HepG2 (cell line): ENCODE measurements around the gene AMIGO1. TPM values are rescaled to one million over a fixed set of nuclear protein-coding genes. Genes with fewer than 3 reads are reported as not detected.

ENCODE experiments used
- CAMTA2 ChIP-seq: sonication (generic); formaldehyde crosslinking; IDR thresholded peaks from 2 replicates; pipeline ENCODE4 v1.4.0; 2020; ENCODE audit warnings: mild to moderate bottlenecking, missing genetic modification reagents, borderline replicate concordance
- DNMT1 ChIP-seq: sonication (generic); formaldehyde crosslinking; IDR thresholded peaks from 2 replicates; pipeline ENCODE4 v1.5.1; 2020; ENCODE audit warnings: mild to moderate bottlenecking, missing genetic modification reagents
- GLI4 ChIP-seq: sonication (generic); formaldehyde crosslinking; IDR thresholded peaks from 2 replicates; pipeline ENCODE4 v1.5.1; 2020; ENCODE audit warnings: missing genetic modification reagents, mild to moderate bottlenecking, moderate library complexity, borderline replicate concordance
- HMGXB4 ChIP-seq, 2 experiments: sonication (generic) in 1 of 2; formaldehyde crosslinking in 1 of 2; IDR thresholded peaks; 2 replicates each; pipeline versions ENCODE4 v1.4.0 to v1.6.1; 2018 to 2020; ENCODE audit warnings: missing genetic modification reagents in 2 of 2, borderline replicate concordance in 1 of 2, low read depth in 1 of 2, mild to moderate bottlenecking in 1 of 2, missing biosample characterization in 1 of 2
- KLF11 ChIP-seq: IDR thresholded peaks from 2 replicates; pipeline ENCODE4 v1.6.1; 2016; ENCODE audit warnings: missing compliant biosample characterization
- MED13 ChIP-seq: sonication (generic); formaldehyde crosslinking; IDR thresholded peaks from 2 replicates; pipeline ENCODE4 v1.5.0; 2020; ENCODE audit warnings: missing genetic modification reagents
- NR2C2 ChIP-seq: sonication (generic); formaldehyde crosslinking; IDR thresholded peaks from 2 replicates; pipeline ENCODE4 v1.4.0; 2020; ENCODE audit warnings: missing genetic modification reagents, mild to moderate bottlenecking, moderate library complexity, borderline replicate concordance
- PHF20 ChIP-seq: sonication (generic); formaldehyde crosslinking; IDR thresholded peaks from 2 replicates; pipeline ENCODE4 v1.5.0; 2020; ENCODE audit warnings: mild to moderate bottlenecking, missing genetic modification reagents
- RAD21 ChIP-seq: fragments of 450-650 bp; formaldehyde crosslinking; IDR thresholded peaks from 2 replicates; pipeline ENCODE4 v1.5.0; 2020; ENCODE audit warnings: mild to moderate bottlenecking
- RARA ChIP-seq: IDR thresholded peaks from 2 replicates; pipeline ENCODE4 v1.6.1; 2016; ENCODE audit warnings: missing genetic modification reagents, missing compliant biosample characterization
- SETDB1 ChIP-seq: sonication (generic); formaldehyde crosslinking; IDR thresholded peaks from 2 replicates; pipeline ENCODE4 v1.5.1; 2020; ENCODE audit warnings: missing genetic modification reagents, mild to moderate bottlenecking, borderline replicate concordance
- STAG1 ChIP-seq: sonication (generic); formaldehyde crosslinking; IDR thresholded peaks from 2 replicates; pipeline ENCODE4 v1.4.0; 2020; ENCODE audit warnings: missing genetic modification reagents
- TGIF2 ChIP-seq: IDR thresholded peaks from 2 replicates; pipeline ENCODE4 v1.6.1; 2016; ENCODE audit warnings: control low read depth, missing compliant biosample characterization
- U2AF2 ChIP-seq: fragments of 200-400 bp; formaldehyde crosslinking; IDR thresholded peaks from 2 replicates; pipeline ENCODE4 v1.6.1; 2017; ENCODE audit warnings: low read depth, mild to moderate bottlenecking, low read length
- UBTF ChIP-seq: sonication (generic); formaldehyde crosslinking; IDR thresholded peaks from 2 replicates; pipeline ENCODE4 v1.4.0; 2020; ENCODE audit warnings: mild to moderate bottlenecking, missing genetic modification reagents
- ZFP82 ChIP-seq: sonication (generic); formaldehyde crosslinking; IDR thresholded peaks from 2 replicates; pipeline ENCODE4 v1.5.1; 2020; ENCODE audit warnings: mild to moderate bottlenecking, missing genetic modification reagents, borderline replicate concordance
- ZHX1 ChIP-seq: sonication (generic); formaldehyde crosslinking; IDR thresholded peaks from 2 replicates; pipeline ENCODE4 v1.8.1; 2022; ENCODE audit warnings: low read depth, mild to moderate bottlenecking, missing genetic modification reagents
- ZMYM2 ChIP-seq: sonication (generic); formaldehyde crosslinking; IDR thresholded peaks from 2 replicates; pipeline ENCODE4 v1.8.0; 2022; ENCODE audit warnings: mild to moderate bottlenecking, missing genetic modification reagents
- ZNF414 ChIP-seq: sonication (generic); formaldehyde crosslinking; IDR thresholded peaks from 2 replicates; pipeline ENCODE4 v1.5.0; 2020; ENCODE audit warnings: missing genetic modification reagents
- ZNF564 ChIP-seq: sonication (generic); formaldehyde crosslinking; IDR thresholded peaks from 2 replicates; pipeline ENCODE4 v1.8.1; 2023; ENCODE audit warnings: mild to moderate bottlenecking, missing genetic modification reagents
- ZNF572 ChIP-seq: sonication (generic); formaldehyde crosslinking; IDR thresholded peaks from 2 replicates; pipeline ENCODE4 v1.5.1; 2020; ENCODE audit warnings: mild to moderate bottlenecking, missing genetic modification reagents
- ZNF703 ChIP-seq: sonication (generic); formaldehyde crosslinking; IDR thresholded peaks from 2 replicates; pipeline ENCODE4 v1.5.1; 2020; ENCODE audit warnings: missing genetic modification reagents, mild to moderate bottlenecking, moderate library complexity, borderline replicate concordance
- polyA plus RNA-seq, 8 experiments: library from polyadenylated mRNA; depleted of rRNA in 3 of 8; stranded (reverse) in 7 of 8; unstranded in 1 of 8; fragments of >200 nt; fragmentation: Illumina TruSeq in 4 of 8; extraction: Trizol in 4 of 8; gene quantifications; 2 replicates each; pipeline versions ENCODE4 v1.2.1 to v1.2.3, GENCODE V29; 2011 to 2016; ENCODE audit warnings: low read depth in 4 of 8, missing spikeins in 1 of 8, mixed read lengths in 1 of 8; ENCODE audit not compliant: insufficient read depth in 1 of 8
- total RNA-seq, 5 experiments: library from RNA; depleted of rRNA; stranded (reverse); fragments of >200 nt; fragmentation: Illumina TruSeq; extraction: Trizol; gene quantifications; 2 replicates each; pipeline ENCODE4 v1.2.3, GENCODE V29; 2016; ENCODE audit warnings: low read depth in 1 of 5
- TF ChIP-seq, protein P1 (sequence below): sonication (generic); formaldehyde crosslinking; IDR thresholded peaks from 2 replicates; pipeline ENCODE4 v1.4.0; 2020; ENCODE audit warnings: mild to moderate bottlenecking, low read depth, missing genetic modification reagents

Gene AMIGO1
- total and polyA plus RNA-seq, 2 of the 13 experiments (the other 11 are each of a cell fraction or from before 2014, with no cell fraction given), result 0.40 to 1.3 TPM

GRCh38 chr1:109478806-109479205 is 30.7 kb downstream of the AMIGO1 start (continued):
- TF ChIP-seq HMGXB4 (CRISPR knock-in tag; IDR thresholded peaks at IDR 0.05; ENCODE audit: borderline replicate concordance in 1 of 2, low read depth in 1 of 2) (no peak), GLI4 (CRISPR knock-in tag) (no peak), DNMT1 (no peak), SETDB1 (CRISPR knock-in tag) (no peak), ZMYM2 (CRISPR knock-in tag) (no peak), CAMTA2 (CRISPR knock-in tag) (no peak), UBTF (CRISPR knock-in tag) (no peak), ZNF703 (CRISPR knock-in tag) (no peak), NR2C2 (CRISPR knock-in tag) (no peak), PHF20 (CRISPR knock-in tag) (no peak), RARA (CRISPR knock-in tag) (no peak), U2AF2 (no peak), ZNF414 (no peak), STAG1 (CRISPR knock-in tag) (no peak), ZNF564 (no peak), RAD21 (CRISPR knock-in tag) (no peak), MED13 (CRISPR knock-in tag) (no peak), ZFP82 (no peak), TGIF2 (0 out of 2 replicates have a peak, but pooled peaks have one; percentile 31), ZNF572 (CRISPR knock-in tag) (no peak), KLF11 (CRISPR knock-in tag) (no peak), ZHX1 (no peak)
- TF ChIP-seq, protein P1, sequence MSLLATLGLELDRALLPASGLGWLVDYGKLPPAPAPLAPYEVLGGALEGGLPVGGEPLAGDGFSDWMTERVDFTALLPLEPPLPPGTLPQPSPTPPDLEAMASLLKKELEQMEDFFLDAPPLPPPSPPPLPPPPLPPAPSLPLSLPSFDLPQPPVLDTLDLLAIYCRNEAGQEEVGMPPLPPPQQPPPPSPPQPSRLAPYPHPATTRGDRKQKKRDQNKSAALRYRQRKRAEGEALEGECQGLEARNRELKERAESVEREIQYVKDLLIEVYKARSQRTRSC, result no peak
